CD4-positive, alpha-beta T cell treated with Interleukin-4 for 1 hour (primary cell): ENCODE data around the gene UQCRHL.
A peak's percentile ranks its signal among the peaks of the same experiment; 100 is the strongest.
"Not testable (repeated sequence)": the region's sequence is repeated elsewhere in the genome, so short reads cannot be mapped to it uniquely, and the experiment has no call there.

ENCODE experiments used
- DNase-seq, 2 donors: peaks; one replicate each; pipeline ENCODE4 v3.0.0-alpha.2; 2020 to 2022

UQCRHL gene

DNA sequence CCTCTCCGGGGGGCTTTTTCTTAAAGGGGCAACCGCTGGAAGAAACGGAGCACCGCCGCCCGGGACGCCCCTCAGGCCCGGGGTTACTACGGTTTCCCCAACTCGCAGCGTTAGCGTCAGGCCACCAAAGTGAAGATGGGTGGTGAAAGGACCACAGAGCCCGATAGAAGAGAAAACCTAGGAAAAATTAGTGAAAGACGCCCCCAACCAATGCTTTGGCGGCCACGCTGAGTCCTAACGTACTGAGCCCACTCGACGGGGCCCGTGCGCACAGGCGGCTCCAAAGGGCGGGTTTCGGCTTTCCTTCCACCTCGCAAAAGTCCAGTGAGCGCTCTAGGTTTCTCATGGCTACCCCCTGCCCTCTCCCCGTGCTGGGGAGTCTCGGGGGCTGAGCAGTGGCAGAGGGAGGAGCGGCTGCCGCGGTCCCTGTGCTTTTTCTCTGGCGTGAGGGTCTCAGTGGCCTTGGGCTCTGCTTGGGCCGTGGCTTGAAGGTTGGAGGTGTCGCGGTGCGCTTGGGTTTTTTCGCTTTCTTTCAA, 27.8 kb upstream of the UQCRHL start:
- DNase-seq: no peak

DNA sequence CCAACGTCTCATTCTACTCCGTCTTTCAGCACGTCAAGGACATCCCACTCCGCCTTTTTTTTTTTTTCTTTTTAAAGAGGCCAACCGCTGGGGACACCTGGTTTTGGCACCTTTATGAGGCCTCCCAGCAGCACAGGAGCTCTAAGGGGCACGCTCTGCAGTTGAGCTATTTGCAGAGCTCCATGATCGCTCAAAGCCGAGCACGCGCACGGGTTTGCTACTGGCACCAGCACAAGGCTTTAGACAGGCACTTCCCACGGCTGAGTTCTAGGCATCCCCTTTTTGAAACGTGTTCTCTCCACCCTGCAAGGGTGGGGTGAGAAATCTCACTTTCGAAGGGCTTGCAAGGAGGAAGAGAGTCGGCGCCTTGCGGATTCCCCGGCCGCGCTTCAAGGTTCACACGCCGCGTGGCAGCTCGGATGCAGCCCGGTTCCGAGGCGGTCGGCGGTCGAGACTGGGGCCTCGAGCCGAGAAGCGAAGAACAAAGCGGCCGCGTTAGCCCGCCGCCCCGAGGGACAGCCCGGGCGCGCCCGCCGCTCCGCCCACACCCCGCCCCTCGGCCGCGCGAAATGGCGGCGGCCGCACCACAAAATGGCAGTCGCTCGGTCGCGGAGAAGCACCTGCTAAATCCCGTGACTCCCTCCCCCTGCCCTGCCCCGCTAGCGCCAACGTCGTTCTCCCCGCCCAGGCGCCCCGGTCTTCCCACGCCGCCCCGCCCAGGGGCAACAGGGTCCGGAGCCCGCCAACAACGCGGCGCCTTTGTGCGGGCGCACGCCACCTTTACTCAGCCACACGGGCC, 27.2 kb upstream of the UQCRHL start:
- peak; percentile 90 for DNase-seq

DNA sequence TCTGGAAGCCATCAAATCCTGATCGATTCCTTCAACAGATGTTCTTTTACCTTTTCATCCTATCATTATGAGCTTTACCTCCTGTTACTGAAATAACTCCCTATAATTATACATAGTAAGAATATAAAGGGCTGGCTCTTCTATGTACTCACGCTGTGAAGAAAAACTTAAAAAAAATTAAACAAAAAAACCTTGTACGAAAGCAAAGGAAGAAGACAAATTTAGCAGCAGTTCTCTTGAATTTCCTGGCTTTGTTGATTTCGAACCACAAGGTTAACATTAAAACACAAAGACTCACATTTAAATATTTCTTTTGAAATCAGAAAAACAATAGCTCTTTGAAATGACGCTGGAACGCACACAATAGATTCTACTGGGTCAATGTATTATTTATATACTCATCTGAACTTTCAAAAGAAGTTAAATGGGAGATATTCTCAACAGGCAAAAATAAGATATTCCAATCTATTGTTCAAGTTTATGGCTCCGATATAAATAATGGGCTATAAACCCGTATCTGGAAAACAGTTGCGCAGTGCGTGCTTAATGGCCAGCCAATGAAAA, 26.5 kb upstream of the UQCRHL start:
- no peak for DNase-seq

DNA sequence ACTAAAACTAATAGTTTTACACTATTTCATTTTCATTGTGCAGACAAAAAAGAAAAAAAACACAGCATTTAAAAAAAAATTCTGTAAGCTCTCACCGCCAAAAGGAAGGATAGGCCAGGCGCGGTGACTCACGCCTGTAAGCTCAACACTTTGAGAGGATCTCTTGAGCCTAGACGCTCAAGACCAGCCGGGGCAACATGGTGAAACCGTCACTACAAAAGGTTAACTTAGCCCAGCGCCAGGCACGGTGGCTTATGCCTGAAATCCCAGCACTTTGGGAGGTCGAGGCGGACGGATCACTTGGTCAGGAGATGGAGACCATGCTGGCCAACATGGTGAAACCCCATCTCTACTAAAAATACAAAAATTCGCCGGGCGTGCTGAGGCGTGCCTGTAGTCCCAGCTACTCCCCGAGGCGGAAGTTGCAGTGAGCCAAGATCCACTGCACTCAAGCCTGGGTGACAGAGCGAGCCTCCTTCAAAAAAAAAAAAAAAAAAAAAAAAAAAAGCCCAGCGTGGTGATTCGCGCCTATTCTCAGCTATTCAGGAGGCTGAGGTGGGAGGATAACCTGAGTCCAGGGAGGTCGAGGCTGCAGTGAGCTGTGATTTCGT, 25.7 kb upstream of the UQCRHL start:
- DNase-seq: peak; percentile 59 to 67

DNA sequence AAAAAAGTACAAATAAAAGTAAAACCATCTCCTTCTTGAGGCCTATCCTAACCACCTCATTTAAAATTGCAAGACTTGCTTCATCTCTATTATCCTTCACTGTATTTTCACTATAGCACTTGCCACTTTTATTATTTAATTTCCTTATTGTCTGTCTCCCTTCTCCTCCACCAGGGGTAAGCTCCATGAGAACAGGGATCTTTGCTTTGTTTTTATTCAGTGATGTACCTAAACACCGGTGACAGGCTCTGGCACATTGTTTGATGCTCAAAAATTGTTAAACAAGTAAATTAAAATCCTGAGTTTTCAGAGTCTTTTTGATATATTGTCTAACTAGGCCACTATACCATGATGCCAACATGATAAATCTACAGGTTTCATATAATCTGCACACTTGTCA, 22.8 kb upstream of the UQCRHL start:
- DNase-seq: no peak

DNA sequence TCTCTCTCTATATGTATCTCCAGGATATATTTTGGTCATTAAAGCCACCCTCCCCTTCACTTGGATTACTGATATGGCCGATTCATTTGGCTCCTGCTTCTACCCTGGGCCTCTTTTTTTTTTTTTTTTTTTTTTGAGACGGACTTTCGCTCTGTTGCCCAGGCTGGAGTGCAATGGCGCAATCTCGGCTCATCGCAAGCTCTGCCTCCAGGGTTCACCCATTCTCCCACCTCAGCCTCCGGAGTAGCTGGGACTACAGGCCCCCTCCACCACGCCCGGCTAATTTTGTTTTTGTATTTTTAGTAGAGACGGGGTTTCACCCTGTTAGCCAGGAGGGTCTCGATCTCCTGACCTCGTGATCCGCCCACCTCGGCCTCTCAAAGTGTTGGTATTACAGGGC, 21.5 kb upstream of the UQCRHL start:
- DNase-seq: not testable (repeated sequence)

DNA sequence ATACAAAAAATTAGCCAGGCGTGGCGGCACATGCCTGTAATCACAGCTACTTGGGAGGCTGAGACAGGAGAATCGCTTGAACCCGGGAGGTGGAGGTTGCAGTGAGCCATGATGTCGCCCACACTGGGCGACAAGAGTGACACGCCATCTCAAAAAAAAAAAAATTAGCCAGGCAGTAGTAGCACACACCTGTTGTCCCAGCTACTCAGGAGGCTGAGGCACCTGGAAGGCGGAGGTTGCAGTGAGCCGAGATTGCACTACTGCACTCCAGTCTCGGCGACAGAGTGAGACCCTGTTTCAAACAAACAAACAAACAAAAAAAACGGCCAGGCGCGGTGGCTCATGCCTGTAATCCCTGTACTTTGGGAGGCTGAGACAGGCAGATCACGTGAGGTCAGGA, 20.1 kb upstream of the UQCRHL start:
- not testable (repeated sequence) for DNase-seq

DNA sequence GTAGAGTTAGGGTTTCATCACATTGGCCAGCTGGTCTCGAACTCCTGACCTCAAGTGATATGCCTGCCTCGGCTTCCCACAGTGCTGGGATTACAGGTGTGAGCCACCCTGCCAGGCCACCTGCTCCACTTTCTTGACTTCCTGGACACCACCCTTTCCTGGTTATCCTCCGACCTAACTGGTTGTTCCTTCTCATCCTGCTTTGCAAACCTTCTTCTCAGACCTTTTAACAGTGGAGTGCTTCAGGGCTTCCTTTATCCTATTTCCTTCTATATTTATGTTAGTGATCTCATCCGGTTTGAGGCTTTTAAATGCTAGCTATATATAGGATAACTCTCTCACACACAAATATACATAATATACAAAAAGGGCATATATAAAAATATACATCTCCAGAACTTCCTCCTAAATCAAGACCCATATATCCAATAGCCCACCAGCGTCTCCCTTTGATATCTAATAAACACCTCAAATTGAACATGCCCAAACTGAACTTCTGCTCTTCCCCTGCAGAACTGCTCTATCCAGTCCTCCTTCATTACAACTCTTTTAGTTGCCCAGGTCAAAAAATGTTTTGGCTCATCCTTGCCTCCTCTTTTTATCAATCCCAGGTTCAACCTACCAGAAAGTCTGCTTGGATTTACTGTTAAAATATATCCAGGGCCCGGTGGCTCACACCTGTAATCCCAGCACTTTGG, 19.5 kb upstream of the UQCRHL start:
- no peak for DNase-seq

DNA sequence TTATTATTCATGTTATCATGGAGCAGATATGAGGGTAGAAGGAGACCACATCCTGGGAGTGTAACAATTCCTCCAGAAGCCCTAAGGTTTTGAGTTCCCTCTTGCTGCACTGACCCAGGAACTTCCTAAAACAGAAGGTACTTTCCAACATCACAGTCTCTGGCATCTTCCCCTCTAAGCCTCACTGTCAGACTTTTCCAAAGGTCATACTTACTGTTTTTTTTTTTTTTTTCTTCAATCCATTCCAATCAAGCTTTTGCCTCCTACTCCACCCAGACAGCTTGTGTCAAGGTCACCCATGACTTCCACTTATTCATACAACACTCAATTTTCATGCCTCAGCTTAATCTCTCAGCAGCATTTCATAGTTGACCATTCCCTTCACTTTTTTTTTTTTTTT, 18.4 kb upstream of the UQCRHL start:
- no peak for DNase-seq

DNA sequence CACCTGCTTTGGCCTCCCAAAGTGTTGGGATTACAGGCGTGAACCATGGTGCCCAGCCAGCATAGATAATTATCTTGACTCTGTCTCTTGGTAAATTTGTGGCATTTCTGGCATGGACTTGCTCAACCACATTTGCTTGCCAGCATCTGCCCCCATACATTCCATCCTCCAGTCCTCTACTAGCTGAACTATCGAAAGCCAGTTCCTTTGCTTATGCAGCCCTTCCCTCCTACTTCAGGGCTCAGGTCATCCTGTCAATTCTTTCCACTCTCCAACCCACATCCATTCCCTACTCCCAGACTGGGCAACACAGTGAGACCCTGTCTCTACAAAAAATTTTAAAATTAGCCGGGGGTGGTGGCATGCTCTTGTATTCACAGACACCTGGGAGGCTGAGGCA, 13.0 kb upstream of the UQCRHL start:
- DNase-seq: no peak

DNA sequence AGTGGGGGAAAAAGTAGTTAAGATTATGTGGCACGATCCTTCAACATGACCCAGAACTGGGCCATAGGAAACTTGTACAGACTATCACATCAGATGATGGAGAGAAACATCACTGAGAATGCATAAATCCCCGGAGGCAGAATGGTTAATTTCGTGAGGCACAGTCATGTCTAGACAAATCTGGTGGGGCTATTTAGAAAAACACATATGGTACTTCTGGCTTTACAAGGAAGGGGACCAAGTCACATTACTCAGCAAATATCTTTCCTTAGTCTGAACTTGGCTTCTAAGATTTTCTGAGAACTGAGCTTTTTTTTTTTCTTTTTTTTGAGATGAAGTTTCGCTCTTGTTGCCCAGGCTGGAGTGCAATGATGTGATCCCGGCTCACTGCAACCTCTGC, 9.2 kb upstream of the UQCRHL start:
- no peak for DNase-seq

DNA sequence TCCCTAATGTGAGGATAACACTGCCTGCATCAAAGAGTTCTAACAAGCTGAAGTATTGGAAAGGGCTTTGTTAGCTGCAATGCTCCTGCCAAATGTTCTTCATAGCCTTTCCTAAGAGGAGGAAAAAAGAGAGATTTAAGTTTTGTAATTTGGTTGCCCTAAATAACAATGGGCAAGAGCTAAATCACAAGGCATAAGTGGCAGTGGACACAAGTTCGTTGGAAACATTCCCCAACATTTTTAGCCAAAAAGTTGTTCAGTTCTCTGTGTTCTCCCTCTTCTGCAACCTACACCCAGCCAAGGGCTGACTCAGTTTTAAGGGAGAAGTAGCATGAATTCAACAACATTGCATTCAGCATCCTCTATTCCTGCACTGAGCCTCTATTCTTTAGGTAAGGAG, 2.6 kb upstream of the UQCRHL start:
- no peak for DNase-seq

DNA sequence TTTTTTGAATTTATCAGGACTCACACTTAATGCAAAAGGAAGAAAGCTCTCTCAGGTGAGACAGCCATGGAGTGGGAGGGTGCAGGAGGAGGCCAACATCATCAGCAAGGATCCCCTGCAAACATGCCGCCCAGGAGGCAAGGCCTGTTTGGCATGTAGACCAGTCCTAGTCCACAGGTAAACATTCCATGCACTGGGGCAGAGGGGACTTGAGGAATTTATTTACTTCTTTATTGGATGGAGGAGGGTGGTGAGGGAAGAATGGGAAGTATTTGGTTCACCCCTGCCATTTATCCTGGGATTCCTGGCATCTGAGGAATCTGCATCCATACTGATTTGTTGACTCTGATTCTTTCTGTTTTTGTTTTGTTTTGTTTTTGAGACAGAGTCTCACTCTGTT, 1.5 kb upstream of the UQCRHL start:
- DNase-seq: no peak

DNA sequence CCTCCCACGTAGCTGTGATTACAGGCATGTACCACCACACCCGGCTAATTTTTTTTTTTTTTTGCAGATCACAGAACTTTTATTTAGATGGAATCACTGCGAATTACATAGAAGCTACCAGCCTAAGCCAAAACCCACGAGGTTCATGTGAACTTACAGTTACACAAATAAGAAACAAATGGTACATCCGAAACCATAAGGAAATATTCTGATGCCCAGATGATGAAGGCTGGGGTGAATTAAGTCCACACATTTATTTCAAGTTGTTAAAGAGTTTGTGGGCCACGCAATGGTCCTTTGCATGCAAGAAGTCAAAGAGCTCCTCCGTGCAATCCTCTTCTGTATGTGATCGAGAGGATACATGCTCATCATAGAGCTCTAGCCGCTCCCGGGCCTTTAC, 328 bp downstream of the UQCRHL start:
- DNase-seq: no peak

DNA sequence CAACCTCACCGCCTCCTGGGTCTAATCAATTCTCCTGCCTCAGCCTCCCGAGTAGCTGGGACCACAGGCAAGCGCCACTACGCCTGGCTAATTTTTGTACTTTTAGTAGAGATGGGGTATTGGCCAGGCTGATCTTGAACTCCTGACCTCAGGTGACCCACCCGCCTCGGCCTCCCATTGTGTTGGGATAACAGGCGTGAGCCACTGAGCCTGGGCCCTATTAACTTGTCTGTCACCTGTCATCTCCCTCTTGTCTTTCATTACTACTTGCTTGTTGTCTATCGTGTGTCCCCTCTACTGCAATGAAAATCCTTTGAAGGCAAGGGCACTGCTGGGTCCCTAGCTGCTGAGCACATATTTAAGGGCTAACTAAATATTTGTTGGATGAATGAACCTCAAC, 3.4 kb downstream of the UQCRHL start:
- no peak for DNase-seq

DNA sequence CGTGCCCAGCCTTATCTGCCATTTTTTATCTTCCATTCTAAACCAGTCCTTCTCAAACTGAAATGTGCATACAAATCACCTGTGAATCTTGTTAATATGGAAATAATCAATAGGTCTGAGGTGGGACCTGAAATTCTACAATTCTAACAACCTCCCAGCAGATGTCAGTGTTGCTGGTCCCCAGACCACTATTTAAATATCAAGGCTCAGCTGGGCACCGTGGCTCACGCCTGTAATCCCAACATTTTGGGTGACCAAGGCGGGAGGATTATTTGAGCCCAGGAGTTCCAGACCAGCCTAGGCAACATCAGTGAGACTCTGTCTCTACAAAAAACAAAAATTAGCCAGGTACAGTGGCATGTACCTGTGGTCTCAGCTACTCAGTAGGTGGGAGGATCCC, 4.1 kb downstream of the UQCRHL start:
- peak; percentile 15 to 31 for DNase-seq

DNA sequence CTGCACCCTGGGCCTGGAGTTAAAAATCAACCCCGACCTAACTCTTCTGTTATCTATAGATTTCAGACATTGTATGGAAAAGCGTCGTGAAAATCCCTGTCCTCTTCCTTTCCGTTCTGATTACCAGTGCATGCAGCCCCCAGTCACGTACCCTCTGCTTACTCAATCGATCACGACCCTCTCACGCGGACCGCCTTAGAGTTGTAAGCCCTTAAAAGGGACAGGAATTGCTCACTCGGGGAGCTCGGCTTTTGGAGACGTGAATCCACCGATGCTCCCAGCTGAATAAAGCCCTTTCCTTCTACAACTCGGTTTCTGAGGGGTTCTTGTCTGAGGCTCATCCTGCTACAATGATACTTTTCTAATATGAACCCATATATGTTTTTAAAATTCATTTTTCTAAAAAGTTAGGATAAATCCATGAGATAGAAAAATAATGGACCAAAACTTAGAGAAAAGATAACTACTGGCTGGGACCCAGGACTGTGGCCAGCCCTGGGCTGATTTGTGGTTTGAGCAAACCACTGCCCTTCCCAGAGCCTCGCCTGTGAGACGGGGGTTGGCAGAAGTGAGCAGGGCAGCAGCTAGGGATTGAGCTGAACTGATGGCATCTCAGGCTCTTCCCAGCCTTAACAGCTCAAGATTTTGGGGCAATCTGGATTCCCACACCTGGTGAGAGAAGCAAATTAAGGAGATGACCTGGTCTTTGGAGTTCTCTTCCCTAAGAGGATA, 5.0 kb downstream of the UQCRHL start:
- no peak for DNase-seq

DNA sequence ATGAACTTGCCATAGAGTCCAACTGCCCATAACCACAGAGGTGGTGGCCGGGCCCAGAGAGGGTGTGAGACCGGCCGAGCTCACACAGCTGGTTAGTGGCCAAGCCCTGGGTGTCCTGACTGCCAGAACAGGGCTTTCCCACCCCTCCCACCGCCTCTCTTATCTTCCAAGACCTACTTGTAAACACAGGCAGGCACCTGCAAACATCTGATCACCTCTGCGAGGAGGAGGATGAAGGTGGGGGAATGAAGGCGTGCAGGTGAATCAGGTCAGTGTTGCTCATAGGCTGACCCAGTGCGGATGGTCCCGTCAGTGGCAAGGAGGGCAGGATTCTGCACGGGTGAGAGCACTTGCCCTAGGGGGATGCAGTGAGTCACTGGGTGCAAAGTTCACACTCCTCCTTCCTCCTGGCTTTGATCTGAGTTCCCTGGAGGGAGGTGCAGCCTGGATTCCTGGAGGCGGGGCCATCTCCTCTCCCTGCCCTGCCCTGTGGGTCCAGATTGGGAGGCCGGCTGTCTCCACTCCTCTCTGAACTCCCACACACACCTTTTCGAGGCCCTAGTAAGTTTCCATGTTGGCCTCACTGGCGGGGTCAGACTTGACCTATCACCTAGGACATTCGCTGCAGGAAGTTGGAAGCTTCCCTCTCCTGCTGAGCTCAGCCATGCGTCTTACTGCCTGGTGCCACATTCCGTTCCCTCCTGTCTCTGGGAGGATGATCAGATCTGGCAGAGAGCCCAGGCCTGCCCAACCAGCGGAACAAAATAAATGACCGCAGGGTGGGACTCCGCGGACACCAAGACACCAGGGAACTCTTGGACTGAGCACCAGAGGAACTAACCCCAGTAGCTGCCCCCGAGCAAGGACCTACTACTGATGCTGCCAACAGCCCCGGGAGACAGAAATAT, 7.3 kb downstream of the UQCRHL start:
- no peak for DNase-seq

DNA sequence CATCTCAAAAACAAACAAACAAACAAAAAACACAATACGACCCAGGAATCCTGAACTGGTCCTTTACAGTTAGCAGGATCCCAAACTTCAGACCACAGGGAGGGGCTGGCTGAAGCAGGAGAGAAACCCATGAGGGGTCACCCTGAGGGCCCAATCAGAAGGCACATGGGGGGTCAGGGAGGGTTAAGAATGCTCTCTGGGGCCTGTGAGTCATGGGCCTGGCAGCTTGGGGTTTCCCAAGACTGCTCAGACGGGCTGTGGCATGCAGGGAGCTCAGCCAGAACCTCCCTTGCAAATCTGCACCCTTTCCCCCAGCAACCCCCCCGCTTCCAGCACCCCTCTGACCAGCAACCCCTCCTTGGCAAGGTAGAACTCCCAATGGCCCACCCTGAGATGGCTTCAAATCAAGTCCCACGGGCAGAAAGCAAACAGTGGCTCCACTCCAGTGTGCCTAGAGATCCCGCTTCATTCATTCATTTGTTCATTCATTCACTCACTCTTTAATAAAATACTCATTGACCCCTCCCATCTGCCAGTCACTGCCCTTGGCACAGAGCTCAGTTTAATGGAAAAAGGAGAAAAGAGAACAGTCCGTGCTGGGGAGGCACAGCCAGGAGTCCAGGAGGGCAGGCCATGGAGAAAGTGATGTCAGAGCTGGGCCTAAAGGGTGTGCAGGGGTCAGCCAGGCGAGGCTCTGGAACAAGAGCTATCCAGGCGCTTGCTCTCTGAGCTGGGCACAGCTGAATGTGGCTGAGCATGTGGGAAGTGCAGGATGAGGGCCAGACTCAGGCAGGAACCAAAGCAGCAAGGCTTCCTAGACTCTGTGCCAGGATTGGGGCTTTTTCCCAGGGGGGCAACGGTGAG, 8.2 kb downstream of the UQCRHL start:
- DNase-seq: no peak

DNA sequence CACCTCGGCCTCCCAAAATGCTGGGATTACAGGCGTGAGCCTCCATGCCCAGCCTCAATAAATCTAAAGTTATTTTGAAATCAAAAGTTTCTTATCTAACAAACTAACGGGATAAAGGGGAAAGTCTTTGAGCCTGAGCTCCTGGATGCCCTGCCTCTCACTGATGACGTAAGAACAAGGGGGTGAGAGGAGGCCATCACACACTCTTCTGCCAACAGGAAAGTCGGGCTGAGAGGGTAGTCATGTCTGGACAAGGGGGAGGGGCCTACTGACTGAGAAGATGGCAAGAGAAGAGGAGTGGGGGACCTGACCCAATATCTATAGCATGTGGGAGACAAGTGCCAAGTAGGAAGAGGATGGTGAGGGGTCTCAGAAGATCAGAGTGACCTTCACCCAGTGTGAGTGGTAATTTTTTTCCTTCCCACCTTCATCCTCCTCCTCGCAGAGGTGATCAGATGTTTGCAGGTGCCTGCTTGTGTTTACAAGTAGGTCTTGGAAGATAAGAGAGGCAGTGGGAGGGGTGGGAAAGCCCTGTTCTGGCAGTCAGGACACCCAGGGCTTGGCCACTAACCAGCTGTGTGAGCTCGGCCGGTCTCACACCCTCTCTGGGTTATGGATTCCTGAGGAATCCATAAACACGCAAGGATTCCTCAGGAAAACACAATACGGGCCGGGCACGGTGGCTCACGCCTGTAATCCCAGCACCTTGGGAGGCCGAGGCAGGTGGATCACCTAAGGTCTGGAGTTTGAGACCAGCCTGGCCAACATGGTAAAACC, 9.6 kb downstream of the UQCRHL start:
- DNase-seq: no peak
